Daoy (cell line): ENCODE measurements around the gene ANGEL1. TPM values are rescaled to one million over a fixed set of nuclear protein-coding genes. Genes with fewer than 3 reads are reported as not detected.

Experiments
- DNase-seq: peaks from one replicate; pipeline ENCODE4 v3.0.0-alpha.2; 2015; ENCODE audit warnings: low read depth
- total RNA-seq: library from RNA; depleted of rRNA; stranded (reverse); fragments of >200 nt; shearing (Covaris generic); gene quantifications from 2 replicates; pipeline ENCODE4 v1.2.3, GENCODE V29; 2014

The ANGEL1 gene
- total RNA-seq, 1 experiment from 2014 or later: 7.4 TPM

DNA sequence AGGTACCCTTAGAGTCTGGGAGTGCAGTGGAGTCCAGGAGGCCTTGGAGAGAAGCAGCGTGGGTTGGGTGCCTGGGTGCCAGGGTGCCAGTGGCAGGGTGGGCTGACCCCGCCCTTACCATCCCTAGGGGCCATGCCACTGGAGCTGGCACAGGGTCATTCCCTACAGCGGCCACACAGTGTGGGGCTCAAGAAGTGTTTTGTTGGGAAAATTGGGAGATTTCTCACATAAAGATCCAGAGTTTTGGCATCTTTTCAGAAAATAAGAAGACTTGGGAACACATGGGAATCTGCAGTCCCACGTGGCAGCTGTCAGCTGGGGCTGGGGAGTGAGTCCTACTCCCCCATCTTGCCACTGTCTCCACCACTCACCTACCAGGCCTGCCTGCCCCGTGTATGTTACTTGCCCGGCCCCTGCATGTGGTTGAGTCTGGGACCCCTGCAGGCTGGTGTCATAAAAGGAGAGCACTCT lies 47.2 kb downstream of the ANGEL1 start:
- DNase-seq: no peak

DNA sequence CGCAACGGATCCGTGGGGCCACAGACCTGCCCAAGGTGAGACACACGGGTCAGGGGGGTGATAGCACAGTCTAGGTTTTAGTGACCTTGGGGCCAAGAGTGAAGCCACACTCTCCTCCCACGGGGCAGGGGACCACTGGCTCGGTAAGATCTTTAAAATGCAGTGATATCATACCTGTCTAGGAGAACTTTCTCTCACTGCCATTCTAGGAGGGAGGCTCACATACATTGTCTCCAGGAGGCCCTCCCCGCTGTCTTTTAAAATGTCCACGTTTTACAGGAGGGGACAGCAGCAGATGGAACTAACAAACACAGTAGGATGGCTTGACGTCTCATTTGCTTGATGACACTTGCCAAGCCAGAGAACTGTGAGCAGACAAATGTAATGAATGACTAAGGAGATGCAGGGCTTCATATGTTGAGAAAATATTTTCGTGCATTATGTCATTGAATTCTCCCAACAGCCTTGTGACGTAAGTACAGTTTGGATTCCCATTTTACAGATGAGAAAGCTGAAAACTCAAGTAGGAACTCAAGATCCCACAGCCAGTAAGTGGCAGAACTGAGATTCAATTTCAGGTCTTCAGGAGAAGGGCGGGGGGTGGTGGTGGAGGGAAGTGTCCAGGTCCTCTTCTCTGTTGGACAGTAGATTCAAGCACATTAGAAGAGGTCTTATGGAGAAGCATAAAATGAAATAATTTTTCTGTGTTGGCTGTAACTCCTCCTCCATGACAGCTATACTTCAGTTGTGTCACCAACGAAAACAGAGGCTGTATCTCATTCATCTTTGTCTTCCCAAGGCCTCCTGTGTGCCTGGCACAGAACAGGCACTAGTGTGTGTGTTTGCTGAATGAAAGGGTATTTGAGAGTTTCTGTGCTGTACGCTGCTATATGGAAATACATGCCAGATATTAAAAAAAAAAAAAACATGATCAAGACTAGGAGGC lies 49.3 kb downstream of the ANGEL1 start:
- DNase-seq: no peak

DNA sequence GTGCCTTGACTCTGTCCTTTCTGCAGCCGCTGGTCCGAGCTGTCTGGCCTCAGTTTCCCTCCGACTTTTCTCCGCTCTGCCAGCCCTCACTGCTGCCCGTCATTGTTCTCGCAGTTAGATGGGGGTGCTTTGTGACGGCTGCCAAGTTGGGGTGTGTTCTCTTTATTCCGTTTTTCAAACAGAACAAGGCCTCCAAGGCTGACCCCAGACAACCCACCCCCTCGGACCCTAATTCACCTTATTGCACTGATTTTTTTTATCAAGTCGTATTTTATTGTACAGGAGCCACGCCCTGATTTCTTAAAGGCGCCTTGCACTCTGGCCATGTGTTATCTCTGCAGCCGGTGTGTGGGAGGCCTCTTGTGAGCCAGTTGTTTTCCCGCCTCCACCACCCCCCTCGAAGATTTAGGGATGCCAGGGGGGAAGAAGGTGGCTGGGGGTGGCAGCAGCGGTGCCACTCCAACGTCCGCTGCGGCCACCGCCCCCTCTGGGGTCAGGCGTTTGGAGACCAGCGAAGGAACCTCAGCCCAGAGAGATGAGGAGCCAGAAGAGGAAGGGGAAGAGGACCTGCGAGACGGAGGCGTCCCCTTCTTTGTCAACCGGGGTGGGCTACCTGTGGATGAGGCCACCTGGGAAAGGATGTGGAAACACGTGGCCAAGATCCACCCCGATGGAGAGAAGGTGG lies 50.1 kb downstream of the ANGEL1 start:
- DNase-seq: no peak

DNA sequence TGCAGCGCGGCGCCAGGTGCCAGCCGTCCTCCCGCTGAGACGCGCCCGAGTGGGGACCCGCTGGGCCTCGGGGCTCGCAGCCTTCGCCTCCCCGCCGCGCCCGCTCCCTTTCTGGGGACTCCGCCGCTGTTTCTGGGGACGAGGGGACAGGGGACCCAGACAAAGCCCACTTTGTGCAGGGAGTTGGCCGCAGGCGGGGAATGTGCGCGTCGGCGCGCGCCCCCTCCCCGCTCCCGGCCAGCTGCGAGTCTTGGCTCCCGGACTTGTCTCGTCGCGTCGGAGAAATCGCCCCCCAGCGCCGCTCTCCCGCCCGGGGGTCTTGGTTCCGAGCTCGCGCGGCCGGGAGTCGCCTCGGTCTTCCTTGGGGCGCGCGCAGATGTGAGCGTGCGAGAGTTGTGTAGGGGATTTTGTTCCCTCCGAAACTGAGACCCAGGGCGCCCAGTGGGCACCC lies 50.7 kb downstream of the ANGEL1 start:
- DNase-seq: no peak

DNA sequence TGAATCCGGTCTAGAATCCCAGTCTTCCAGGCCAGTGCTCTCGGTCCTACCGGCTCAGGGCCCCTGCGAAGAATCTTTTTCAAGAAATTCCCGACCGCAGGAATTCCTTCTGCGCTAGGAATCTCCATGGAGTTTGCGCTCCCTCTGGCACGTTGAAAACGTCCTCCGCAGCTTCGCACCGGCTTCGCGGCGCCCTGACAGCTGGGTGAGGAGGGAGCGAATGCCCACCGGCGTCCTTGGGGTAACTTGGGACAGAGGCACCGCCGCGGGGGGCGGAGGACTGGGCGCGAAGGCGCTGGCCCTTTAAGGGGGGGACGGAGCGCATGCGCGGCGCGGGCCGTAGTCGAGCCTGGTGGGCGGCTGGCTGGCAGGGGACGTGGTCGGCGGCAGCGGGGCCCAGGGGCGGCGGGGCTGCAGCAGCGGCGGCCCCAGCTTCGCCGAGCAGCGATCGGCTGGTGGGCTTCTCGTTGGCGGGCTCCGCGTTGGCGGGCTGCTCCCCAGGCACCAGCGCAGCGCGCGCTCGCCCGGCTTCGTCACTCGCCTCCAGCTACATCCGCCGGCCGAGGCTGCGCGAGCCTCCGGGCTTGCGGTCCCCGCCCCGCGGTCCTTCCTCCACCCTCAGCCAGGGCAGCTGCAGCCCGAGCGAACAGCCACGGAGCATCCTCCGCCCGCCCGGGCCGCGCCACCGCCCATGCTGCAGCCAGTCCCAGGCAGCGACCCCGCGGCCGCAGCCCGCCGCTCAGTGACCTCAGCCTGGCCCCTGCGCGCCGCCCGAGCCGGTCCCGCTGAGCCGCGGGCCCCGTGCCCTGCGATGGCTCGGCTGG lies 51.3 kb downstream of the ANGEL1 start, which contains the start of gene VASH1:
TSS of gene VASH1 (plus strand) at position 333 of the 824 bp plus-strand sequence. CDS start 1,354 bp downstream, outside the sequence.
- DNase-seq: peak; percentile 86

DNA sequence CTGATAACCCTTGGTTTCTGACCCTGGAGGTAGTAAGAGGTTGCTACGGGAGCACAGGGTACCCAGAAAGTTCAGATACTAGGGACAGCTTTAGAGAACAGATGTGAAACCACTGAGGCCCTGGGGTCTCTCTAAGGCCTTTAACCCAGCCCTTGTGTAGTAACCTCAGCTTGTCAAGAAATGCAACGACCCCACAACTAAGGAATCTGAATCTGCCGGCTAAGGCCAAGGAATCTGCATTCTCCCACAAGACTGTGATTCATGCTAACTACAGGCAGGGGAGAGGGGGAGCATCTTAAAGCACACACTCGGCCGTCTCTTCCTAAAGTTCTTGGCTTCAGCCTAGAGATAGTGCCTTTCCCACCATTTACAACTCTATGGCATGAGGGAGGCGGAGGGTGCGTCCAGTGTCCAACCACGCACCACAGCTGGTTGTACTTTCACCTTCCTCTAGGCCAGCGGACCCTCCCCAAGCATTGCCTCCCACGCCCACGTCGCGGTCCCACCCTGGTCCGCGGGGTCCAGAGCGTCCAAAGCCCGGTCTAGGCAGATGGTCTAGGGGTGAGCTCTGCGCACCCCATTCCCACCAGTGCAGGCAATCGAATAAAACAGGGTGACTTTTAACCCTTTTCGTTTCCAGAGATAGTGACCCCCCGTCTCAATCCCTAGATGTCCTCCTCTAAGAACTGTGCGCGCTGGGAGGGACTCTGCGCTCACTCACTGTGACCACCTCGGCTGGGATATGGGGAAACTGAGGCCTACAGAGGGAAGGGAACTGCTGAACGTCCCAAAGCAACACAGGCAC lies 52.1 kb downstream of the ANGEL1 start:
- DNase-seq: no peak

DNA sequence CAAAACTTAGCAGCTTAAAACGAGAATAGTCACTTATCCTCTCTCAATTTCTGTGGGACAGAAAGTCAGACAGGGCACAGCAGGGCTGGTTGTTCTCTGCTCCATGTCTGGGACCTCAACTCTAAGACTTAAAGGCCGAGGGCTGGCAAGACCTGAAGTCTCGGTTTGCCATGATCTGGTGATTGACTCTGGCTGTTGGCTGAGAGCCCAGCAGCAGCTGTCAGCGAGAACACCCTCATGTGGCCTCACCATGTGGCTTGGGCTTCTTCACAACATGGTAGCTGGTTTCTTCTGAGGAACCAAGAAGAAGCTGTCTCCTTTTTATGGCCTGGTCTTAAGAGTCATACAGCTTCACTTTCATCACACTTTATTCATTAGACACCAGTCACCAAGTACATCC lies 53.1 kb downstream of the ANGEL1 start:
- DNase-seq: no peak

DNA sequence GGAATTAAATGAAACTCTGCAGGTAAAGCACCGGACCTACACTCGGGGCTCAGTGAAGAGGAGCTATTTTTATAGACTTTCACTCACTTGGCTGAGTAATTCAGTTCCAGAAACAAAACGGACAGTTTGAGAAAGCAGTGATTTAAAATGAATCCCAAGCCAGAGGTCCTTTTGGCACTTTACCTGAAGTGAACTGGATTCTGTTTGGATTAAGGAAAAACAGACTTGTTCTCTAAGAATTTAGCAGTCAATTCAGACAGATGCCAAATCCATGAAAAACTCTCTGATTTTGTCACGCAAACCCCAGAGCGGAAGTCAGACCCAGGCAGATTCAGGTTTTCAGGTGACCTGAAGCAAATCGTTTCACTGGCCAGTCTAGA lies 56.3 kb downstream of the ANGEL1 start:
- DNase-seq: no peak

DNA sequence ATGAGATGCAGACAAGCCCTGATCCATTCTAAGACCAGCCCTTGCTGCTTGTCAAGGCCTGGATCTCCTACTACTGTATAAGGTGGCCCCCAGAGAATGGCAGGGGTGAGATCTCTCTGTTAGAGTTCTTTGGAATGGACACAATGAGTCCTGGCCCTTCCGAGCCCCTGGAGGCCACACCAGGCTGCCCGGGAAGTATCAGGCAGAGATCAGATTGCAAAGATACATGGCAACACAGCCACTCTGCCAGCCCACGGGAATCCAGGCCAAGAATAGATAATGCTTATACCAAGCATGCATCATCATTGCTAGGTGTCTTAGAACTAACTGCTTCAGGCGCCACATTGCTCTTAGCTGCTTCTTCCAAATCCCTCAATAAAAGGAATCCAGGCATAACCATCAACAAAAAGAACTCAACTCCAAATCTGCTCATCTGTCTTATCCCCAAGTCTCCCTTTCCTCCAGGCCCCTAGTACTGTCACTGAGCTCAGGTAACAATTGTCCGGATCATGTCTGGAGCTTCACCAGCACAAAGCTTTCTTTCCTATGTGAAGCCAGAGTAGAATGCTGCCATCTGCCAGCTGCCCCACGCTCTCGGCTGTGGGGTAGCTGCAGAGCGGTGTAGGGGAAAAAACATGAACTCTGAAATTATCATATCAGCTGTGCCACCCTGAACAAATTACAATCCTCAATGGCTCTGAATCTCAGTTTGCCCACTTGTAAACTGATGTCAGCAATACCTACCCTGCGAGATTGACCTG lies 56.9 kb downstream of the ANGEL1 start:
- no peak for DNase-seq

DNA sequence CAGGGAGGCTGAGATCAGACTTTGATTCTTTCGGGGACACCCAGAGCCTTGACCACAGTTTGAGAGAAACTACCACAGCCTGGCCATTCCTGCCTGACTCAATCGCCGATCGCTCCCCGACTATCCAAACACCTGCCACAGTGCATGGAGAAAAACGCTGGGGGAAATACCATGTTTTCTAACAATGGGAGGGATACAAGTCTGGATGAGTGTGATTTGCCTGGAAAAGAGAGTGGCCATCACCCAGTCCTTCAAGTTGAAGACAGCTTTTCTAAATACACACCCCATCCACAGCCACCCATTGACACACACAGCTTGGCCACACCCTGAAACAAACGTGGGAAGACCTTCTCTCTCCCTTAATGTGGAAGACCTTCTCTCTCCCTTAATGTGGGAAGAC lies 58.1 kb downstream of the ANGEL1 start:
- no peak for DNase-seq

DNA sequence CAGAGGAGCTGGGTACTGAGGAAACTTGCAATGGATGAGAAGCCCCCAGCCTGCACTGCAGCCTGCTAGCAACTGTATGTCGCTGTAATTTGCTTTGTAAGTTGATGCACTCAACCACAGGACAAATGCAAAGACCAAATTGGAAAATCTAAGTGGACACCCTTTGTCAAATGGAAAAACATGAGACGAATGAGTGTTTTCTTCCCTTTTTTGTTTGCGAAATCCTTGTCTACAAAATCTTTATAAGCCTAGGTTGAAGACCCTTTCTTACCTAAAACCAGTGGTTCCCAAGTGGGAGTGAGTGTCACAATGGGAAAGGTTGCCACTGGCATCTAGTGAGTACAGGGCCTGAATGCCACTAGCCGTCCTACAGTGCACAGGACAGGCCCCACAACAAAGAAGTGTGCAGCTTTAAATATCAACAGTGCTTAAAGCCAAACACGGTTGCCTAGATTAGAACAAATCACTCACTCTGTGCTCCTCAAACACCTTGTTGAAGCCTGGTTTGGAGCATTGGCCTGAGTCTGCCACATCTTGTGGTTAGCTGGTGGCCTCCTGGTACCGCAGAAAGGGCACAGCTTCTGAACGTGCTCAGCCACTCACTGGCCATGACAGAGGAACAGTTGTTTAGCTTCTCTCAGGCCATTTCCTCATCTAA lies 59.0 kb downstream of the ANGEL1 start:
- DNase-seq: no peak

DNA sequence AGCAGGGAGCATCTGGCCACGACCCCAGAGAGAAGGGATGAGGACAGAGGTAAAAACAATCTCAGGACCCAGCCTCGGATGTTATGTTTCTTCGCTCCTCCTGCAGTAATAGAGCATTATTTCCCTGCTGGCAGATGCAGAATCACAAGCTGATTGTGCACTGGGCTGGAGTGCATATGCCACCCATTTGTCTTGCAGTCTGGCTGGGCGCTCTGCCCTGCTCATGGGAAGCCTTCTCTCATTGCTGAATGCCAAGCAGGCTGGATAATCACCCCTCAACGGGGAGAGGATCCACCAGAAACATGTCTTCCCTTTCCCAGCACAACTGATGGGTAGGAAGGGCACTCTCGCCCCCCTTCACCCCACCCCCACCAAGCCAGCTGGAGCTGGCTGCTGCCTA lies 59.9 kb downstream of the ANGEL1 start:
- DNase-seq: no peak

DNA sequence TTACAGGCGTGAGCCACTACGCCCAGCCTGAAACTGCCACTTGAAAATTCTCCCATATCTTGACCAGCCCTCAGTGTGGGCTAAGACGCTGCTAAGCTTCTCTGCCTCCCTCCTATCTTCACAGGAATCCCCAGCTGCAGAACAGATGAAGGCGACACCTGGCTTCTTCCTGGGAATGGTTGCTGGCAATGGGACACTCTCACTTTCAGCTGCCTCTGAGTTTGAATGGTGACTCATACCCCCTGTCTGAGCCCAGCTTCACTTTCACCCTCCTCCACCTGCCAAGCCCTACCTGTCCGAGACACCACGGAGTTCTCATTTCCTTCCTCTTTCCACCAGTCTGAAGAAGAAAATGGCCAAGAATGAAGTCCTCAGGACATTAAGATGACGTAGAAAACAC lies 69.7 kb downstream of the ANGEL1 start:
- peak; percentile 39 for DNase-seq

DNA sequence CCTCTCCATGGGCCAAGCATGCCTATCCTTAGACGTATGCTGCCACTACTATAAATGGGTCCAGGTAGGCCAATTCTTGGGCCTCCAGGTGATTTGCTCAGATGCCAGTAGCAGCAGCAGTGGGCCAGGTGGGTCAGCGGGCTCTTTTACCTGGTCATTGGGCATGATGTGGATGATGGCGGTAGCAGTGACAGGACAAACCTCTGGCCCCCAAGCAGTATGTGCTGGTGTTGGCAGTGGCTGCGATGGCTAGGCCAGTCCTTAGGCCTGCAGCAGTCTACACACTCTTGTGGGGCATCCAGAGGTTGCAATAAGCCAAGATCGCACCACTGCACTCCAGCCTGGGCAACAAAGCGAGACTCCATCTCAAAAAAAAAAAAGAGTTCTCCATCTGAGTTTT lies 70.5 kb downstream of the ANGEL1 start:
- DNase-seq: no peak

DNA sequence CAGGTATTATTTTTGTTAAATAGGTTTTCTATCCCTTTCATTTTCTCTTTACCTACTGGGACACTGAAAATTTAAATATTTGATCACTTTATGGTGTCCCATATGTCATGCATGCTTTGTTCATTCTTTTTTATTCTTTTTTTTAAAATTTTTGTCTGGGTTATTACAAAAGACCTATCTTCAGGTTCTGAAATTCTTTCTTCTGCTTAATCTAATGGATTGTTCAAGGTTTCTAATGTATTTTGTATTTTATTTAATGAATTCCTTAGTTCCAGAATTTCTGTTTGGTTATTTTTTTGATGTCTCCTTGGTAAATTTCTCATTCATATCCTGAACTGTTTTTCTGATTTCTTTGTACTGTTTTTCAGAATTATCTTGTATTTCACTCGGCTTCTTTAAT lies 71.6 kb downstream of the ANGEL1 start:
- no peak for DNase-seq
